HepG2 (cell line): ENCODE measurements around the gene IPO5. TPM values are rescaled to one million over a fixed set of nuclear protein-coding genes. Genes with fewer than 3 reads are reported as not detected.

Experiments
- ATAC-seq: fragments of 200-7000 bp; cut with Tn5 transposase; 3 replicates; pipeline ENCODE4 v1.9.1; 2020; ENCODE audit warnings: mild to moderate bottlenecking, moderate library complexity
- BruUV-seq: library from RNA; stranded (reverse); fragments of 400-500 nt; replicated peaks from 2 replicates; lab custom pipeline; 2021; lab: Mats Ljungman, UMichigan
- CTCF ChIA-PET: fragments of 300-600 bp; formaldehyde crosslinking; extraction: SDS; loops from one replicate; lab custom pipeline; 2021; ENCODE audit warnings: low total read pairs, inconsistent platforms, low intra/inter-chr PET ratio; lab: Yijun Ruan, JAX
- POLR2A ChIA-PET: fragments of 350-600 bp; sonication (Branson Sonifier 250); formaldehyde crosslinking; loops from one replicate; lab custom pipeline; 2020; ENCODE audit warnings: antibody characterized with exemption, inconsistent platforms; lab: Yijun Ruan, JAX
- DNase-seq: peaks from one replicate; pipeline ENCODE4 v3.0.0-alpha.2; 2015; ENCODE audit warnings: low spot score
- FAIRE-seq: peaks from 3 replicates; lab custom pipeline; 2011; peaks lifted over from hg19 to GRCh38; lab: Jason Lieb, UNC
- H2AFZ ChIP-seq: one replicate; pipeline ENCODE4 v1.6.1; 2011; ENCODE audit warnings: low read length, inconsistent platforms
- H3K27ac ChIP-seq: fragments of 300-600 bp; 3 replicates; pipeline ENCODE4 v1.8.0; 2011; ENCODE audit warnings: mixed run types, mild to moderate bottlenecking, mixed read lengths, low read length, inconsistent platforms; ENCODE audit not compliant: insufficient read depth; ENCODE audit errors: extremely low read length
- H3K27me3 ChIP-seq, 2 experiments: fragments of 200-600 bp in 1 of 2; 2 replicates in 1 of 2; 3 replicates in 1 of 2; pipeline versions ENCODE4 v1.6.0 to v1.8.0; 2011; ENCODE audit warnings: low read length in 2 of 2, mild to moderate bottlenecking in 2 of 2, moderate library complexity in 2 of 2, inconsistent platforms in 1 of 2; ENCODE audit not compliant: insufficient read depth in 2 of 2, control insufficient read depth in 1 of 2
- H3K36me3 ChIP-seq, 2 experiments: fragments of 200-600 bp in 1 of 2; replicated peaks in 1 of 2; 2 replicates in 1 of 2; 3 replicates in 1 of 2; pipeline versions ENCODE4 v1.5.1 to v1.8.0; 2011; ENCODE audit warnings: low read length in 2 of 2, inconsistent platforms in 1 of 2; ENCODE audit not compliant: insufficient read depth in 2 of 2, control insufficient read depth in 1 of 2
- H3K4me1 ChIP-seq: 2 replicates; pipeline ENCODE4 v1.5.1; 2012; ENCODE audit warnings: low read length, inconsistent platforms; ENCODE audit not compliant: insufficient read depth
- H3K4me2 ChIP-seq: 2 replicates; pipeline ENCODE4 v1.6.0; 2011; ENCODE audit warnings: low read depth, low read length, inconsistent platforms
- H3K4me3 ChIP-seq, 3 experiments: fragments of 200-600 bp in 1 of 3; sonication (generic), shearing (Covaris generic) in 1 of 3; replicated peaks in 1 of 3; 2 replicates each; pipeline ENCODE4 v1.5.1; 2011 to 2016; ENCODE audit warnings: low read length in 3 of 3, inconsistent platforms in 2 of 3, low read depth in 2 of 3, mild to moderate bottlenecking in 2 of 3, control low read depth in 1 of 3, mixed read lengths in 1 of 3; ENCODE audit not compliant: insufficient read depth in 1 of 3
- H3K79me2 ChIP-seq: one replicate; pipeline ENCODE4 v1.6.1; 2011; ENCODE audit warnings: low read length, inconsistent platforms; ENCODE audit not compliant: insufficient read depth
- H3K9ac ChIP-seq: 2 replicates; pipeline ENCODE4 v1.6.0; 2011; ENCODE audit warnings: mild to moderate bottlenecking, low read depth, low read length, inconsistent platforms; ENCODE audit not compliant: insufficient read depth
- H3K9me3 ChIP-seq: 2 replicates; pipeline ENCODE4 v1.5.1; 2012; ENCODE audit warnings: mild to moderate bottlenecking, low read length
- H4K20me1 ChIP-seq: 2 replicates; pipeline ENCODE4 v1.6.0; 2011; ENCODE audit warnings: inconsistent platforms, mild to moderate bottlenecking, low read length, moderate library complexity; ENCODE audit not compliant: insufficient read depth
- ATF1 ChIP-seq: IDR thresholded peaks from 2 replicates; pipeline ENCODE4 v1.6.1; 2016; ENCODE audit warnings: mild to moderate bottlenecking, control low read depth
- BHLHE40 ChIP-seq: IDR thresholded peaks from 2 replicates; pipeline ENCODE4 v1.6.1; 2011; ENCODE audit warnings: low read length, improper control_type of control experiment
- FOXA3 ChIP-seq: IDR thresholded peaks from 2 replicates; pipeline ENCODE4 v1.6.1; 2016; ENCODE audit warnings: missing genetic modification reagents, missing compliant biosample characterization
- HIVEP1 ChIP-seq: sonication (generic); formaldehyde crosslinking; IDR thresholded peaks from 2 replicates; pipeline ENCODE4 v1.4.0; 2020; ENCODE audit warnings: mild to moderate bottlenecking, missing genetic modification reagents
- HOXA5 ChIP-seq: sonication (generic); formaldehyde crosslinking; IDR thresholded peaks from 2 replicates; pipeline ENCODE4 v1.4.0; 2020; ENCODE audit warnings: missing genetic modification reagents
- MAFF ChIP-seq: IDR thresholded peaks from 2 replicates; pipeline ENCODE4 v1.6.1; 2011; ENCODE audit warnings: low read depth, low read length, improper control_type of control experiment
- MEIS2 ChIP-seq: sonication (generic); formaldehyde crosslinking; IDR thresholded peaks from 2 replicates; pipeline ENCODE4 v1.9.0; 2021; ENCODE audit warnings: mild to moderate bottlenecking, missing genetic modification reagents
- RARG ChIP-seq: sonication (generic); formaldehyde crosslinking; IDR thresholded peaks from 2 replicates; pipeline ENCODE4 v1.4.0; 2020; ENCODE audit warnings: low read depth, mild to moderate bottlenecking, missing genetic modification reagents
- SAP130 ChIP-seq: IDR thresholded peaks from 2 replicates; pipeline ENCODE4 v1.6.1; 2016; ENCODE audit warnings: low read depth
- ZBTB20 ChIP-seq: sonication (generic); formaldehyde crosslinking; IDR thresholded peaks from 2 replicates; pipeline ENCODE4 v1.8.1; 2023; ENCODE audit warnings: missing genetic modification reagents, low read depth, mild to moderate bottlenecking, borderline replicate concordance
- ZFY ChIP-seq: sonication (generic); formaldehyde crosslinking; IDR thresholded peaks from 2 replicates; pipeline ENCODE4 v1.4.0; 2020; ENCODE audit warnings: missing genetic modification reagents
- ZMYM2 ChIP-seq: sonication (generic); formaldehyde crosslinking; IDR thresholded peaks from 2 replicates; pipeline ENCODE4 v1.8.0; 2022; ENCODE audit warnings: mild to moderate bottlenecking, missing genetic modification reagents
- ZMYM3 ChIP-seq: sonication (generic); formaldehyde crosslinking; IDR thresholded peaks from 2 replicates; pipeline ENCODE4 v1.5.1; 2020; ENCODE audit warnings: mild to moderate bottlenecking, missing genetic modification reagents
- ZNF124 ChIP-seq: sonication (generic); formaldehyde crosslinking; IDR thresholded peaks from 2 replicates; pipeline ENCODE4 v1.4.0; 2020; ENCODE audit warnings: missing genetic modification reagents
- ZNF292 ChIP-seq: sonication (generic); formaldehyde crosslinking; IDR thresholded peaks from 2 replicates; pipeline ENCODE4 v1.8.1; 2022; ENCODE audit warnings: mild to moderate bottlenecking, low read depth, missing genetic modification reagents, borderline replicate concordance
- ZNF530 ChIP-seq: sonication (generic); formaldehyde crosslinking; IDR thresholded peaks from 2 replicates; pipeline ENCODE4 v1.5.0; 2020; ENCODE audit warnings: low read depth, mild to moderate bottlenecking, missing genetic modification reagents
- ZNF652 ChIP-seq: IDR thresholded peaks from 2 replicates; pipeline ENCODE4 v1.6.1; 2016; ENCODE audit warnings: low read depth, borderline replicate concordance
- ZNF839 ChIP-seq: sonication (generic); formaldehyde crosslinking; IDR thresholded peaks from 2 replicates; pipeline ENCODE4 v1.4.0; 2020; ENCODE audit warnings: missing genetic modification reagents, mild to moderate bottlenecking, borderline replicate concordance
- WGBS: methylation state at CpG from one replicate; pipeline ENCODE4 v1.1.6; 2017; ENCODE audit warnings: low lambda C conversion rate; 5-methylcytosine and 5-hydroxymethylcytosine counted together
- in situ Hi-C: cut with HindIII; loops from 2 replicates; pipeline ENCODE4 v1.10.0; 2017; ENCODE audit warnings: low pct_unique_long_range_greater_than_20kb; ENCODE audit not compliant: extremely low pct_ligation_motif_present
- intact Hi-C: fragments of 100-400 bp; cut with micrococcal nuclease; formaldehyde crosslinking; loops from one replicate; pipeline ENCODE4 v1.10.0; 2022; ENCODE audit not compliant: unreplicated experiment
- polyA plus RNA-seq, 8 experiments: library from polyadenylated mRNA; depleted of rRNA in 3 of 8; stranded (reverse) in 7 of 8; unstranded in 1 of 8; fragments of >200 nt; fragmentation: Illumina TruSeq in 4 of 8; extraction: Trizol in 4 of 8; gene quantifications; 2 replicates each; pipeline versions ENCODE4 v1.2.1 to v1.2.3, GENCODE V29; 2011 to 2016; ENCODE audit warnings: low read depth in 4 of 8, missing spikeins in 1 of 8, mixed read lengths in 1 of 8; ENCODE audit not compliant: insufficient read depth in 1 of 8
- total RNA-seq, 5 experiments: library from RNA; depleted of rRNA; stranded (reverse); fragments of >200 nt; fragmentation: Illumina TruSeq; extraction: Trizol; gene quantifications; 2 replicates each; pipeline ENCODE4 v1.2.3, GENCODE V29; 2016; ENCODE audit warnings: low read depth in 1 of 5
- TF ChIP-seq, protein P1 (sequence below): sonication (generic); formaldehyde crosslinking; conservative IDR thresholded peaks from 2 replicates; pipeline ENCODE4 v1.8.0; 2022; ENCODE audit warnings: mild to moderate bottlenecking, moderate library complexity, missing genetic modification reagents
- TF ChIP-seq, protein P2 (sequence below): IDR thresholded peaks from 2 replicates; pipeline ENCODE4 v1.6.1; 2016; ENCODE audit warnings: low read depth, control low read depth
- TF ChIP-seq, protein P3 (sequence below): sonication (generic); formaldehyde crosslinking; IDR thresholded peaks from 2 replicates; pipeline ENCODE4 v1.4.0; 2020; ENCODE audit warnings: missing genetic modification reagents
- TF ChIP-seq, protein P4 (sequence below): sonication (generic); formaldehyde crosslinking; IDR thresholded peaks from 2 replicates; pipeline ENCODE4 v1.9.0; 2021; ENCODE audit warnings: missing genetic modification reagents, borderline replicate concordance

The IPO5 gene
- total and polyA plus RNA-seq, 2 of the 13 experiments (the other 11 are each of a cell fraction or from before 2014, with no cell fraction given), result 155 to 242 TPM

DNA sequence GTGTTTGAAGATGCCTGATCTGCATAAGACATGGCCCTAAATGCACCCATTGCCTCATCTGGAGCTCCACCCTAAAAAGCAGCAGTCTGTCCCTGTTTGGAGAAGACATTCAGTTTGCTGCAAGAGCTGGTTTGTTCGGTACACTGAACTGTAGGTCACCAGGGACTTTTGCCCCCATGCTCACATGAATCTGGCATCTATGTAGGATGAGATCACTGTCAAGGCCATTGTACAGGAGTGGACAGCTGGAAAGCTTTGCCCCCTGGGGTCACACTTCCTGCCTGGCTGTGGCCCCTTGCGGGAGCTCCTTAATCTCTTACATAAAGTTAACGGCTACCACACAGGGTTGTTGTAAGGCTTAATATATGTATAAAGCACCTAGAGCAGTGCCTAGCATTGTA is 73.0 kb downstream of the IPO5 start:
- no peak overlapping the region for H2AFZ ChIP-seq
- in situ Hi-C loops (no loop called here), intact Hi-C loops (loop anchor here (10.0 kb wide), 1 partner anchor 238 kb away; no protein-coding TSS in a partner anchor)
- no peaks in the 10 kb centered on the region for H4K20me1 ChIP-seq
- peak; percentile 96 for ATAC-seq
- DNase-seq, result peak; percentile 96
- H3K9ac ChIP-seq, result 0 out of 2 replicates have a peak overlapping the region, but pooled peaks have one; percentile 24
- BruUV-seq, result TSS peak; percentile 9
- no peaks in the 10 kb centered on the region for H3K9me3 ChIP-seq
- 0% methylated on average over 3 of the region's 3 CpGs for WGBS
- peak overlapping the region; percentile 38 for H3K4me2 ChIP-seq
- no peak overlapping the region; a peak in 1 of 6 replicates for H3K4me3 ChIP-seq
- peaks cover 44% of the 10 kb centered on the region for H3K4me1 ChIP-seq
- H3K36me3 ChIP-seq, result peaks cover 4 to 16% of the 10 kb centered on the region in 2 experiments; a peak in 4 of 5 replicates
- ChIA-PET CTCF (no interaction called here), POLR2A (interaction anchor here (0.7 to 1.2 kb wide), 4 partner anchors 11 to 660 kb away, joined by 3 to 4 read pairs (median 3); no protein-coding TSS in a partner anchor)
- peak overlapping the region; percentile 41 for H3K27ac ChIP-seq
- H3K79me2 ChIP-seq, result no peaks in the 10 kb centered on the region
- FAIRE-seq, result peak; percentile 94
- H3K27me3 ChIP-seq, result no peaks in the 10 kb centered on the region
- TF ChIP-seq, protein P1, sequence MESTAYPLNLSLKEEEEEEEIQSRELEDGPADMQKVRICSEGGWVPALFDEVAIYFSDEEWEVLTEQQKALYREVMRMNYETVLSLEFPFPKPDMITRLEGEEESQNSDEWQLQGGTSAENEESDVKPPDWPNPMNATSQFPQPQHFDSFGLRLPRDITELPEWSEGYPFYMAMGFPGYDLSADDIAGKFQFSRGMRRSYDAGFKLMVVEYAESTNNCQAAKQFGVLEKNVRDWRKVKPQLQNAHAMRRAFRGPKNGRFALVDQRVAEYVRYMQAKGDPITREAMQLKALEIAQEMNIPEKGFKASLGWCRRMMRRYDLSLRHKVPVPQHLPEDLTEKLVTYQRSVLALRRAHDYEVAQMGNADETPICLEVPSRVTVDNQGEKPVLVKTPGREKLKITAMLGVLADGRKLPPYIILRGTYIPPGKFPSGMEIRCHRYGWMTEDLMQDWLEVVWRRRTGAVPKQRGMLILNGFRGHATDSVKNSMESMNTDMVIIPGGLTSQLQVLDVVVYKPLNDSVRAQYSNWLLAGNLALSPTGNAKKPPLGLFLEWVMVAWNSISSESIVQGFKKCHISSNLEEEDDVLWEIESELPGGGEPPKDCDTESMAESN (CRISPR knock-in tag), result no peak
- TF ChIP-seq ZFY (CRISPR knock-in tag) (no peak; the same call in 1 of the 2 replicates), ZNF292 (CRISPR knock-in tag) (peak; percentile 96; the same call in 1 of the 2 replicates), ZNF839 (no peak), BHLHE40 (peak; percentile 59; the same call in 1 of the 2 replicates), MAFF (0 out of 2 replicates have a peak, but pooled peaks have one; percentile 27), ZNF652 (CRISPR knock-in tag) (peak; percentile 16; the same call in 1 of the 2 replicates), FOXA3 (CRISPR knock-in tag) (peak; percentile 86), ZNF124 (CRISPR knock-in tag) (peak; percentile 86), ZMYM3 (peak; percentile 77; the same call in 1 of the 2 replicates), HOXA5 (CRISPR knock-in tag) (0 out of 2 replicates have a peak, but pooled peaks have one; percentile 61), ZBTB20 (CRISPR knock-in tag) (peak; percentile 95; the same call in 1 of the 2 replicates), ZNF530 (CRISPR knock-in tag) (no peak), MEIS2 (CRISPR knock-in tag) (peak; percentile 67), RARG (CRISPR knock-in tag) (no peak), ATF1 (0 out of 2 replicates have a peak, but pooled peaks have one; percentile 33), SAP130 (peak; percentile 93), HIVEP1 (0 out of 2 replicates have a peak, but pooled peaks have one; percentile 26), ZMYM2 (peak; percentile 73; the same call in 1 of the 2 replicates)
- TF ChIP-seq, protein P2, sequence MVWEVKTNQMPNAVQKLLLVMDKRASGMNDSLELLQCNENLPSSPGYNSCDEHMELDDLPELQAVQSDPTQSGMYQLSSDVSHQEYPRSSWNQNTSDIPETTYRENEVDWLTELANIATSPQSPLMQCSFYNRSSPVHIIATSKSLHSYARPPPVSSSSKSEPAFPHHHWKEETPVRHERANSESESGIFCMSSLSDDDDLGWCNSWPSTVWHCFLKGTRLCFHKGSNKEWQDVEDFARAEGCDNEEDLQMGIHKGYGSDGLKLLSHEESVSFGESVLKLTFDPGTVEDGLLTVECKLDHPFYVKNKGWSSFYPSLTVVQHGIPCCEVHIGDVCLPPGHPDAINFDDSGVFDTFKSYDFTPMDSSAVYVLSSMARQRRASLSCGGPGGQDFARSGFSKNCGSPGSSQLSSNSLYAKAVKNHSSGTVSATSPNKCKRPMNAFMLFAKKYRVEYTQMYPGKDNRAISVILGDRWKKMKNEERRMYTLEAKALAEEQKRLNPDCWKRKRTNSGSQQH (CRISPR knock-in tag), result peak; percentile 71; the same call in 1 of the 2 replicates
- TF ChIP-seq, protein P3, sequence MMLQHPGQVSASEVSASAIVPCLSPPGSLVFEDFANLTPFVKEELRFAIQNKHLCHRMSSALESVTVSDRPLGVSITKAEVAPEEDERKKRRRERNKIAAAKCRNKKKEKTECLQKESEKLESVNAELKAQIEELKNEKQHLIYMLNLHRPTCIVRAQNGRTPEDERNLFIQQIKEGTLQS (CRISPR knock-in tag), result peak; percentile 87
- TF ChIP-seq, protein P4, sequence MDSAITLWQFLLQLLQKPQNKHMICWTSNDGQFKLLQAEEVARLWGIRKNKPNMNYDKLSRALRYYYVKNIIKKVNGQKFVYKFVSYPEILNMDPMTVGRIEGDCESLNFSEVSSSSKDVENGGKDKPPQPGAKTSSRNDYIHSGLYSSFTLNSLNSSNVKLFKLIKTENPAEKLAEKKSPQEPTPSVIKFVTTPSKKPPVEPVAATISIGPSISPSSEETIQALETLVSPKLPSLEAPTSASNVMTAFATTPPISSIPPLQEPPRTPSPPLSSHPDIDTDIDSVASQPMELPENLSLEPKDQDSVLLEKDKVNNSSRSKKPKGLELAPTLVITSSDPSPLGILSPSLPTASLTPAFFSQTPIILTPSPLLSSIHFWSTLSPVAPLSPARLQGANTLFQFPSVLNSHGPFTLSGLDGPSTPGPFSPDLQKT (CRISPR knock-in tag), result no peak
